Measurements from ENCODE around the gene MAML3. TPM values are rescaled to one million over a fixed set of nuclear protein-coding genes. Genes with fewer than 3 reads are reported as not detected.

MAML3 gene
- total and polyA plus RNA-seq, 2 experiments from 2014 or later: 1.7 to 6.5 TPM

DNA sequence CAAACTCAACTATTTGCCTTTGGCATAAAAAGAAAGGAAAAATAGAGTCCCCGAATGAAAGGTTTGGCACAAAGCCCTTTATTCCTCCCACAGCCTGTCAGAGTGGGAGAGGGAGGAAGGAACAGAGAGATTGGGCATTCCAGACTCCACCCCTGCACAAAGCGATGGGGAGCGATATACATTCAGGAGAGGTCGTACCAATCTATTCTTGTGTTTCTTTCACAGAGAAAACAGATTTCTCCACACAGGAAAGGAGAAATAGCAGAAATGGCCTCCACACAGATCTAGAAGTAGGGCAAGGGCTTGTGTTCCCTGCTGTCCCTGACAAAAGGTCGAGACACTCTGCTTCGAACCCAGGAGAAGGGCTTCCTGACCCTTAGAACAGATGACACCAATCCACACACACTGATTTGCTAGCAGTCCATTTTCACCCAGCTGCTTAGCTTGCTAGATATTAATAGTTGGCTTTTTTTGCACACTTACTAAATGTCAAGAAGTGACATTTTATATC is 197.4 kb downstream of the MAML3 start:
- Mint-ChIP-seq H3K36me3 (ENCODE audit: low read depth) (no peaks in the 10 kb centered on the region), H3K4me1 (peaks cover 18% of the 10 kb centered on the region), H3K27ac (no peak overlapping the region), H3K27me3 (ENCODE audit: insufficient read depth, low read depth, poor library complexity) (peaks cover 3% of the 10 kb centered on the region), H3K4me3 (no peak overlapping the region), H3K9me3 (no peaks in the 10 kb centered on the region)
- no peaks in the 10 kb centered on the region for H3K4me1 ChIP-seq (ENCODE audit: insufficient read depth)
- no peak overlapping the region for H3K4me2 ChIP-seq
- H3K27ac ChIP-seq (ENCODE audit: low read depth): no peak overlapping the region
- no peaks in the 10 kb centered on the region for H4K20me1 ChIP-seq (replicated peaks; ENCODE audit: insufficient read depth)
- H3F3A ChIP-seq (replicated peaks; ENCODE audit: low read depth): no peaks in the 10 kb centered on the region
- H3K79me2 ChIP-seq (replicated peaks; ENCODE audit: insufficient read depth): no peaks in the 10 kb centered on the region
- ATAC-seq (peak; percentile 54), DNase-seq (ENCODE audit: low spot score) (no peak)
- no peak overlapping the region for H2AFZ ChIP-seq
- H3K4me3 ChIP-seq: no peak overlapping the region
- no peaks in the 10 kb centered on the region for H3K27me3 ChIP-seq (ENCODE audit: insufficient read depth)
- TF ChIP-seq EZH2phosphoT487 (IDR thresholded peaks at IDR 0.05; ENCODE audit: unreplicated experiment): no peak
- no peak for TF ChIP-seq CREB1 (CRISPR knock-in tag; IDR thresholded peaks at IDR 0.05; ENCODE audit: low read depth)
- no peak for TF ChIP-seq ZNF114 (CRISPR knock-in tag; IDR thresholded peaks at IDR 0.05)
- TF ChIP-seq, protein P1, sequence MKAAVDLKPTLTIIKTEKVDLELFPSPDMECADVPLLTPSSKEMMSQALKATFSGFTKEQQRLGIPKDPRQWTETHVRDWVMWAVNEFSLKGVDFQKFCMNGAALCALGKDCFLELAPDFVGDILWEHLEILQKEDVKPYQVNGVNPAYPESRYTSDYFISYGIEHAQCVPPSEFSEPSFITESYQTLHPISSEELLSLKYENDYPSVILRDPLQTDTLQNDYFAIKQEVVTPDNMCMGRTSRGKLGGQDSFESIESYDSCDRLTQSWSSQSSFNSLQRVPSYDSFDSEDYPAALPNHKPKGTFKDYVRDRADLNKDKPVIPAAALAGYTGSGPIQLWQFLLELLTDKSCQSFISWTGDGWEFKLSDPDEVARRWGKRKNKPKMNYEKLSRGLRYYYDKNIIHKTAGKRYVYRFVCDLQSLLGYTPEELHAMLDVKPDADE (IDR thresholded peaks at IDR 0.05): no peak
- TF ChIP-seq, protein P2, sequence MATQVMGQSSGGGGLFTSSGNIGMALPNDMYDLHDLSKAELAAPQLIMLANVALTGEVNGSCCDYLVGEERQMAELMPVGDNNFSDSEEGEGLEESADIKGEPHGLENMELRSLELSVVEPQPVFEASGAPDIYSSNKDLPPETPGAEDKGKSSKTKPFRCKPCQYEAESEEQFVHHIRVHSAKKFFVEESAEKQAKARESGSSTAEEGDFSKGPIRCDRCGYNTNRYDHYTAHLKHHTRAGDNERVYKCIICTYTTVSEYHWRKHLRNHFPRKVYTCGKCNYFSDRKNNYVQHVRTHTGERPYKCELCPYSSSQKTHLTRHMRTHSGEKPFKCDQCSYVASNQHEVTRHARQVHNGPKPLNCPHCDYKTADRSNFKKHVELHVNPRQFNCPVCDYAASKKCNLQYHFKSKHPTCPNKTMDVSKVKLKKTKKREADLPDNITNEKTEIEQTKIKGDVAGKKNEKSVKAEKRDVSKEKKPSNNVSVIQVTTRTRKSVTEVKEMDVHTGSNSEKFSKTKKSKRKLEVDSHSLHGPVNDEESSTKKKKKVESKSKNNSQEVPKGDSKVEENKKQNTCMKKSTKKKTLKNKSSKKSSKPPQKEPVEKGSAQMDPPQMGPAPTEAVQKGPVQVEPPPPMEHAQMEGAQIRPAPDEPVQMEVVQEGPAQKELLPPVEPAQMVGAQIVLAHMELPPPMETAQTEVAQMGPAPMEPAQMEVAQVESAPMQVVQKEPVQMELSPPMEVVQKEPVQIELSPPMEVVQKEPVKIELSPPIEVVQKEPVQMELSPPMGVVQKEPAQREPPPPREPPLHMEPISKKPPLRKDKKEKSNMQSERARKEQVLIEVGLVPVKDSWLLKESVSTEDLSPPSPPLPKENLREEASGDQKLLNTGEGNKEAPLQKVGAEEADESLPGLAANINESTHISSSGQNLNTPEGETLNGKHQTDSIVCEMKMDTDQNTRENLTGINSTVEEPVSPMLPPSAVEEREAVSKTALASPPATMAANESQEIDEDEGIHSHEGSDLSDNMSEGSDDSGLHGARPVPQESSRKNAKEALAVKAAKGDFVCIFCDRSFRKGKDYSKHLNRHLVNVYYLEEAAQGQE (IDR thresholded peaks at IDR 0.05; ENCODE audit: unreplicated experiment): no peak
- no peak for TF ChIP-seq JUNB (IDR thresholded peaks at IDR 0.05; ENCODE audit: unreplicated experiment)
- no peak for TF ChIP-seq POLR2AphosphoS5 (IDR thresholded peaks at IDR 0.05; ENCODE audit: low read depth)
- H3K9me2 ChIP-seq (ENCODE audit: insufficient read depth): no peaks in the 10 kb centered on the region
- no peaks in the 10 kb centered on the region for H3K36me3 ChIP-seq (ENCODE audit: insufficient read depth)

DNA sequence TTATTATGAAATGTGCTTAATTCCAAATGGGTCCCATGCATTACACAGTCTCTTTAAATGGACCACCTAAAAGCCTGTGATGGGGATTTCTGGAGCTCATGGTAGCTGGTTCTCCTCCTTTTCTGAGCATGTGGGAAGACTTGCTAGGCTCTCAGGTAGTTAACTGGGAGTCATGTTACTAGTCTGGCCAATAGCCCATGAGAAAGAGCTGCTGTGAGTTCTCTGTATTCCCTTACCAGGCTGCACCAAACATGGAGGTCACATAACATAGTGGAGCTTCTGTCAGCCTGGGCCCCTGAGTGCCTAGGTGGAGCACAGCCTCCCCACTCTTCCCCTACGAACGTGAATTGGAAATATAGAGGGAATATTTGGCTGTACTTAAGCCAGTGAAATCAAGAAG is 198.4 kb downstream of the MAML3 start:
- Mint-ChIP-seq H3K4me1 (peaks cover 22% of the 10 kb centered on the region), H3K27me3 (ENCODE audit: insufficient read depth, low read depth, poor library complexity) (peaks cover 3% of the 10 kb centered on the region), H3K9me3 (no peaks in the 10 kb centered on the region), H3K27ac (no peak overlapping the region), H3K36me3 (ENCODE audit: low read depth) (no peaks in the 10 kb centered on the region), H3K4me3 (no peak overlapping the region)
- Histone ChIP-seq H4K20me1 (replicated peaks; ENCODE audit: insufficient read depth) (no peaks in the 10 kb centered on the region), H3K36me3 (ENCODE audit: insufficient read depth) (no peaks in the 10 kb centered on the region), H2AFZ (no peak overlapping the region), H3K79me2 (replicated peaks; ENCODE audit: insufficient read depth) (no peaks in the 10 kb centered on the region), H3K4me2 (no peak overlapping the region), H3K9me2 (ENCODE audit: insufficient read depth) (0 out of 2 replicates have a peak, but pooled peaks cover 3% of the 10 kb centered on the region), H3K27ac (ENCODE audit: low read depth) (no peak overlapping the region), H3K4me3 (no peak overlapping the region), H3F3A (replicated peaks; ENCODE audit: low read depth) (no peaks in the 10 kb centered on the region), H3K4me1 (ENCODE audit: insufficient read depth) (no peaks in the 10 kb centered on the region), H3K27me3 (ENCODE audit: insufficient read depth) (no peaks in the 10 kb centered on the region)
- ATAC-seq: peak; percentile 91
- DNase-seq (ENCODE audit: low spot score): peak; percentile 21
- TF ChIP-seq, protein P1 (IDR thresholded peaks at IDR 0.05): no peak
- no peak for TF ChIP-seq EZH2 (IDR thresholded peaks at IDR 0.05; ENCODE audit: low read depth, unreplicated experiment)
